Dermis microvascular lymphatic vessel endothelial cell (primary cell): Measurements from ENCODE around the gene PON2. TPM values are rescaled to one million over a fixed set of nuclear protein-coding genes. Genes with fewer than 3 reads are reported as not detected.
A peak's percentile ranks its signal among the peaks of the same experiment; 100 is the strongest.

ENCODE experiments used
- DNase-seq, 2 donors: peaks; one replicate each; pipeline versions ENCODE4 v3.0.0 to v3.0.0-alpha.2; 2010; ENCODE audit warnings: low read depth in 2 of 2
- total RNA-seq: library from RNA; depleted of rRNA; stranded (reverse); fragments of >200 nt; gene quantifications from 2 replicates; pipeline ENCODE4 v1.2.1, GENCODE V29; 2014

The PON2 gene
- total RNA-seq, 1 donor from 2014 or later: 102 TPM

DNA sequence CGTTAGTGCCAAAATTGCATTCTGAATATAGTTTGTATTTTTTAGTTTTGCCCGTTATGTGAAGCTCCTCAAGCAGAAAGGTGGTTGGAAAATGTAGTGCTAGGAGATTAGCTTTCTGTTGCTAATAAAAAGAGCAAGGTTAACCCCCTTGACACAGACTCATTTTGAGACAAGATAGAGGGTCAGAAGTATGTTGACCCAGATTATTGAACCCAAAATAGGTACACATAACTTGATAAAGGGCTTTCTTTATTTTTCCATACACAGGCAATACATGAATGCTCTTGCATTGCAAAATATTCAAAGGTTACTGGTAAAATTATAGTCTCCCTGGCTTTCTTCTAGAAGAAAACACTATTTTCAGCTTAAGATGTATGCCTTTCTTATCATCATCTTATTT lies 10.0 kb upstream of the PON2 start:
- DNase-seq: no peak

- no peak for DNase-seq
Measured at GRCh38 chr7:95441042-95441823, 6.4 kb upstream of the PON2 start.

DNA sequence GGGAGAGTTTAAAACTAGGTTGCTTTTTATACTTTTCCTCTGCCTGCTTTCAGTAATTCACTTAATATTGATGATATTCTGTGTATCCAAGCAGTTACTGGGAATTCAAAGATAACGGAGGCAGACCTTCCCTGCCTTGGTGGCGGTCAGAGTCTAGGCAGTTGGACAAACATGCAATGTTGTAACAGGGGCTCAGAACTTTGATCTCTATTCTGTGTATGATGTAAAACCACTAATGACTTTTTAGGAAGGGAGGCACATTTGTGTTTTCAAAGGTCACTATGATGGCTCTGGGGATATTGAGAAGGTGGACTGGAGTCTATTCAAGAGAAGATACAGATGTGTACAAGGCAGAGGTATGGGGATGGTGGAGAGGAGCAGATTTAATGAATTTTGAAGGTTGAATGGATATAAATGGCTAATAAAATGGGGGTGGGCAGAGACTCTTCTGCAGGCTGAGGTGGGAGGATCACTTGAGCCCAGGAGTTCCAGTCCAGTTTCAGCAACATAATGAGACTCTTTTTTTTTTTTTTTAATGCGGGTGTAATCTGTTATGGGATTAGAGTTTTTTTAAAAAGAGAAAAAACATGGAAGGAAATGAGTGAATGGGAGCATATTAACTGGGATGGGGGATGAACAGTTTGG lies 5.7 kb upstream of the PON2 start:
- no peak for DNase-seq

GRCh38 chr7:95436407-95436806 lies 1.6 kb upstream of the PON2 start:
- DNase-seq: no peak

GRCh38 chr7:95435422-95435780 lies 573 bp upstream of the PON2 start:
- no peak for DNase-seq

DNA sequence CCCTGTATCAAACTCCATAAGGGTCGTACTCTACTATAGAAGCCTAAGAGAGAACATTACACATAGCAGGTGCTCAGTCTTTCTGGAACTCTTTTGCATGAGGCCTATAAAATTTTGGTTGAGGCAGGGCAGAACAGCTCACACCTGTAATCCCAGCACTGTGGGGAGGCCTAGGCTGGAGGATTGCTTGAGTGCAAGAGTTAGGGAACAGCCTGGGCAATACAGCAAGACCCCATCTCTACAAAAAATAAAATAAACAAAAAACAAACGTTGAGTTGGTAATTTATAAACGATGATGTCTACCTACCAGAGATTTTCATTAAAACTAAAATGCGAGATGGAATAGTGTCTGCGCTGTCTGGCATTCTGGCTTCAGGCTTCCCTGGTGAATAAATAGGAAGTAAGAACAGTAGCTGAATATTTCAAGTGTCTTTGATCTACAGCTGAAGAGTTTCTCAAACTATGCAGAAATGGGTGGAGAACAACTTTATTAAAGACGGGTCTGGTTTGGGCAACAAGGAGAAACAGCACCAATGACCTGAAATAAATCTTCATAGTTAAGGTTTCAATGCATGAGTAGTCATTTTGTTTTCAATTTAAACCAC lies 774 bp downstream of the PON2 start:
- peak in 1 of 2 donors; percentile 6 for DNase-seq

DNA sequence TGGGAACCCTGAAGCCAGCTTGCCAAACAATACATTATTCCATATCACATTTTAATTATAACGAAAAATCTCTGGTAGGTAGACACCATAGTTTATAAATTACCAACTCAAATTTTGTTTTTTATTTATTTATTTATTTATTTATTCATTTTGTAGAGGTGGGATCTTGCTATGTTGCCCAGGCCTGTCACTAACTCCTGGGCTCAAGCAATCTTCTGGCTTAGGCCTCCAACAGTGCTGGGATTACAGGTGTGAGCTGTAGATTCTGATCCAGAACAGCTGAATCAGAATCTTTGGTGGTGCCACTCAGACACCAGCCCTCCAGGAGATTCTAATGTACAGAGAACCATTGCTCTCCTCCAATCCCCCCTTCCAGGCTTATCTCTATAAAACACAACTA lies 1.7 kb downstream of the PON2 start:
- DNase-seq: no peak

DNA sequence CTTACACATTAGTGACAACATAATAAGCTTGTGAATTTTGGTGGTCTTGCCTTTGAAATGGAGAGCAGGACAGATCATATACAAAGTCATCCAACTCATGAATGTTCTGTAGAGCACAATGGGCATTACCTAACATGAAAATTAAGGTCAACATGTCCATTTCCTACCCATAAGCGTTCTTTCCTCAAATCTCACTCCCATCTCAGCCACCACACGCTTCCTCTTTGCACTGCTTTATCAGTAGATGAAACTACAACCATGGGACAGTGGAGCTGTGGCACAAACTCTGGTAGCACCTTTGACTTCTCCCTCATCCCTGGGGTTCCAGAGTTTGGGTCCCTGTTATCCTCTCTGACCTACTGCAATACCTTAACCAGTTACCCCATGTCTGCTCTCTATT lies 2.2 kb downstream of the PON2 start:
- DNase-seq: peak; percentile 17 to 30

DNA sequence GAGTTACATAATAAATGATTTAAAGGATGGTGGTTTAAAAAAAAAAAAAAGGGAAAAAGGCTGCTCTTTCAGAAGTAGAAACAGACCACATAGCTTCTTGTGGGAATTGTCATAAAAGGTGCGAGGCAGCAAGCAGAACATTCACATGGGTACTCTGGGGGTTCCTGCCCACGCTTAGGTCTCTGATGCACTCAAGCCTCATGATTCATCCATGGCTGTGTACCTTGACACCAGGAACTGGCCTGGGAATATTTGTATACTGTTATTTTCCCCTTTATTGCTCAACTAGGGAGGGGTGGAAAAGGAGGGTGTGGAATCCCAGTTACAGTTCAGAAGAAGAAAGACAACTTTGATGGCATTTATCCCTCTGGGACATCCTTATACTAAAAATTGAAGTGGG lies 4.0 kb downstream of the PON2 start:
- DNase-seq: peak in 1 of 2 donors; percentile 26

GRCh38 chr7:95429241-95429990 lies 5.4 kb downstream of the PON2 start:
- DNase-seq: no peak

GRCh38 chr7:95427914-95428516 lies 6.8 kb downstream of the PON2 start:
- no peak for DNase-seq

DNA sequence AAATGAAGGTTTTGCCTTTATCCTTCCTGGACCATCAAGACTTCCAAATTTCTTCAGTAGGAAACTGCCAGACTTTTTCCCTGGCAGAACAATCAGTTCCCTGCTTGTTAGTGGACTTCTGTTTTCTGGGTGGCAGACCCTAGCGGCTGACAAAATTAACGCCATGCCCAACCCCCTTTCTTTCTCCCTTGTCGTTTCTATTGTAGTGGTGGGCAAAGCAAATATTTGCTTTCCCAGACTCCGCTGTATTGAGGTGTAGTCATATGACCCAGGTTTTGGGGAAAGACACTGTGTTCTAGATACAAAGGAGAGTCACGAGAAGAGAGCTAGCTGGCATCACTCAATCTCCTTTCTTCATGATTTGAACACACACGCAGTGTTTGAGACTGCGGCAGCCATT lies 7.7 kb downstream of the PON2 start:
- DNase-seq: no peak

GRCh38 chr7:95425694-95426093 lies 9.1 kb downstream of the PON2 start:
- DNase-seq: no peak

GRCh38 chr7:95424716-95425115 lies 10.1 kb downstream of the PON2 start:
- no peak for DNase-seq

- DNase-seq: no peak
Measured at GRCh38 chr7:95421847-95422444, 12.9 kb downstream of the PON2 start.

- peak in 1 of 2 donors; percentile 31 for DNase-seq
Measured at GRCh38 chr7:95421000-95421846, 13.6 kb downstream of the PON2 start.

GRCh38 chr7:95412075-95412474 lies 22.8 kb downstream of the PON2 start:
- no peak for DNase-seq

DNA sequence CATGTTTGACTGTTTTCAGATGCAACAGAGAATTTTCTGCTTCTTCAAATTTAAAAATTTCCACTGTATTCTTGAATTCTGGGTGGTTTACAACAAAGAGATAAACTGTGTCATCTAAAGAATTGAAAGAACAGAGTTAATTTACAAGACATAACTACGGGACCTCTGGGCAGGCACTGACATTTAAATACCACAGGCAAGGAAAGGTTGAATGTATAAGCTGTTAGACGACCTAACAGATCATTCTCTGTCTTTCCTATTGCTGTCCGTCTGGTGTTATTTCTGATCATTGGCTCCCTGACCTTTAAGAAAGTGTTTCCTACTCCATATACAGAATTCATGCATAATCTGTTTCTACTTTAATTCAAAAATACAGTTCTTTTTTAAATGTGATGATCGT lies 23.2 kb downstream of the PON2 start:
- no peak for DNase-seq

DNA sequence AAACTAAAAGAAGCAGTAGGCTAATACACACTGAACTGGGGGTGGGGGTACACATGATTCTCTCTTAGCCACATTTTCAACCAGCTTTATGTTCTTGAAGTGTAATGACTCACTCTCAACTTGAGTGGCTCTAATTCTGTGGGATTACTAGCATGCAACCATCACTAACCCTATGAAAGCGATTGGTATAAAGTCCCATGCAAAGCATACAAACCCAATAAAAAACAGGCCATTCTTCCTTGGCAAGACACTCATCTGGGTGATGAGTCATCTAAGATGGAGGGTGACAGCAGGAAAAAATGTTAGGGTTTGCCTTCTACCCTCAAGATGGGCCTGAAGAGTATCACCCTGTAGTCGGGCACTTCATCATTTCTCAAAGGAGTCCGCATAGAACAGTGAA lies 23.8 kb downstream of the PON2 start:
- no peak for DNase-seq

GRCh38 chr7:95407751-95408150 lies 27.1 kb downstream of the PON2 start:
- DNase-seq: no peak
